GM12878 (cell line): ENCODE data around the gene CLECL1. TPM values are rescaled to one million over a fixed set of nuclear protein-coding genes. Genes with fewer than 3 reads are reported as not detected.
A peak's percentile ranks its signal among the peaks of the same experiment; 100 is the strongest.

Experiments
- ATAC-seq: fragments of 200-7000 bp; cut with Tn5 transposase; 3 replicates; pipeline ENCODE4 v1.9.1; 2020; ENCODE audit warnings: mild to moderate bottlenecking, moderate library complexity
- BruUV-seq: library from RNA; stranded (reverse); fragments of 400-500 nt; replicated peaks from 2 replicates; lab custom pipeline; 2021; lab: Mats Ljungman, UMichigan
- CTCF ChIA-PET: fragments of 300-600 bp; sonication (Branson Sonifier 250); formaldehyde crosslinking; extraction: SDS; loops from one replicate; lab custom pipeline; 2021; ENCODE audit warnings: inconsistent platforms; lab: Yijun Ruan, JAX
- POLR2A ChIA-PET: fragments of 350-600 bp; formaldehyde crosslinking; extraction: SDS; loops from one replicate; lab custom pipeline; 2021; ENCODE audit warnings: inconsistent platforms; lab: Charles Lee
- RAD21 ChIA-PET: fragments of 300-600 bp; sonication (Branson Sonifier 250); formaldehyde crosslinking; loops from one replicate; lab custom pipeline; 2023; ENCODE audit warnings: antibody characterized with exemption; ENCODE audit not compliant: unreplicated experiment; lab: Charles Lee
- SMC1A ChIA-PET: fragments of 300-600 bp; sonication (Branson Sonifier 250); formaldehyde crosslinking; loops from one replicate; lab custom pipeline; 2023; ENCODE audit not compliant: unreplicated experiment, uncharacterized antibody; lab: Charles Lee
- DNase-seq: peaks from one replicate; pipeline ENCODE4 v3.0.0-alpha.2; 2011; ENCODE audit warnings: low read depth, low spot score
- FAIRE-seq: peaks from 3 replicates; lab custom pipeline; 2011; peaks lifted over from hg19 to GRCh38; lab: Jason Lieb, UNC
- H2AFZ ChIP-seq: 2 replicates; pipeline ENCODE4 v1.6.0; 2011; ENCODE audit warnings: low read depth, low read length, control low read depth; ENCODE audit not compliant: control insufficient read depth
- H3K27ac ChIP-seq: 2 replicates; pipeline ENCODE4 v1.5.1; 2011; ENCODE audit warnings: control low read depth; ENCODE audit not compliant: control insufficient read depth, insufficient read depth
- H3K27me3 ChIP-seq, 2 experiments: replicated peaks in 1 of 2; 2 replicates each; pipeline versions ENCODE4 v1.6.0 to v1.6.1; 2011; ENCODE audit warnings: low read length in 1 of 2; ENCODE audit not compliant: control insufficient read depth in 2 of 2, insufficient read depth in 2 of 2
- H3K36me3 ChIP-seq, 2 experiments: 2 replicates each; pipeline ENCODE4 v1.5.1; 2011; ENCODE audit warnings: low read length in 1 of 2; ENCODE audit not compliant: control insufficient read depth in 2 of 2, insufficient read depth in 2 of 2
- H3K4me1 ChIP-seq: 2 replicates; pipeline ENCODE4 v1.6.1; 2011; ENCODE audit warnings: mild to moderate bottlenecking, low read length, moderate library complexity, mixed read lengths; ENCODE audit not compliant: control insufficient read depth, insufficient read depth
- H3K4me2 ChIP-seq: 2 replicates; pipeline ENCODE4 v1.6.0; 2011; ENCODE audit warnings: control low read depth; ENCODE audit not compliant: control insufficient read depth, insufficient read depth
- H3K4me3 ChIP-seq: fragments of 200-600 bp; sonication (generic); 2 replicates; pipeline ENCODE4 v1.5.1; 2016
- H3K79me2 ChIP-seq: 2 replicates; pipeline ENCODE4 v1.6.0; 2011; ENCODE audit warnings: low read length; ENCODE audit not compliant: control insufficient read depth, insufficient read depth
- H3K9ac ChIP-seq: 2 replicates; pipeline ENCODE4 v1.8.0; 2011; ENCODE audit warnings: low read length, control low read depth, mixed read lengths; ENCODE audit not compliant: control insufficient read depth, insufficient read depth
- H3K9me3 ChIP-seq: replicated peaks from 3 replicates; pipeline ENCODE4 v1.5.1; 2011; ENCODE audit warnings: mild to moderate bottlenecking, low read length; ENCODE audit not compliant: control insufficient read depth, insufficient read depth
- H4K20me1 ChIP-seq: 2 replicates; pipeline ENCODE4 v1.6.0; 2011; ENCODE audit not compliant: control insufficient read depth, insufficient read depth
- BACH1 ChIP-seq: fragments of 450-650 bp; IDR thresholded peaks from 2 replicates; pipeline ENCODE4 v1.6.1; 2017; ENCODE audit warnings: mild to moderate bottlenecking, borderline replicate concordance
- MEF2B ChIP-seq: fragments of 450-650 bp; IDR thresholded peaks from 2 replicates; pipeline ENCODE4 v1.6.1; 2018; ENCODE audit warnings: mild to moderate bottlenecking, moderate library complexity; ENCODE audit not compliant: partially characterized antibody, poor library complexity, severe bottlenecking
- MXI1 ChIP-seq: fragments of 150-350 bp; IDR thresholded peaks from 2 replicates; pipeline ENCODE4 v1.6.1; 2011; ENCODE audit warnings: low read depth, mild to moderate bottlenecking, inconsistent platforms, low read length, improper control_type of control experiment
- POLR2AphosphoS2 ChIP-seq: IDR thresholded peaks from 2 replicates; pipeline ENCODE4 v1.6.1; 2011; ENCODE audit warnings: low read depth, mild to moderate bottlenecking, low read length, improper control_type of control experiment, moderate library complexity
- POLR2AphosphoS5 ChIP-seq: IDR thresholded peaks from 2 replicates; pipeline ENCODE4 v1.6.1; 2011; ENCODE audit warnings: mild to moderate bottlenecking, low read length, inconsistent platforms
- RB1 ChIP-seq: fragments of 450-650 bp; formaldehyde crosslinking; IDR thresholded peaks from 2 replicates; pipeline ENCODE4 v1.6.1; 2017; ENCODE audit warnings: mild to moderate bottlenecking, borderline replicate concordance
- RUNX3 ChIP-seq: IDR thresholded peaks from 2 replicates; pipeline ENCODE4 v1.6.1; 2012; ENCODE audit warnings: low read length, inconsistent platforms
- SMAD1 ChIP-seq: fragments of 450-650 bp; IDR thresholded peaks from 2 replicates; pipeline ENCODE4 v1.6.1; 2018; ENCODE audit warnings: mild to moderate bottlenecking, low read depth; ENCODE audit not compliant: partially characterized antibody
- YY1 ChIP-seq: IDR thresholded peaks from 2 replicates; pipeline ENCODE4 v1.6.1; 2011; ENCODE audit warnings: low read depth, mild to moderate bottlenecking, low read length
- WGBS: methylation state at CpG from one replicate; pipeline ENCODE4 v1.1.6; 2016; ENCODE audit warnings: low lambda C conversion rate; ENCODE audit not compliant: insufficient replicate concordance, insufficient coverage; ENCODE audit errors: missing lambda C conversion rate; 5-methylcytosine and 5-hydroxymethylcytosine counted together
- in situ Hi-C: fragments of 300-500 bp; cut with MboI; formaldehyde crosslinking; loops from 9 replicates; pipeline ENCODE4 v1.14.3; 2018; ENCODE audit warnings: mixed read lengths
- intact Hi-C: fragments of 100-400 bp; cut with micrococcal nuclease; formaldehyde crosslinking; loops from one replicate; pipeline ENCODE4 v1.14.2; 2022; ENCODE audit not compliant: unreplicated experiment
- polyA plus RNA-seq, 11 experiments: library from polyadenylated mRNA; depleted of rRNA in 4 of 11; unstranded in 6 of 11; stranded (reverse) in 5 of 11; fragments of >200 nt; fragmentation: Nextera tagmentation in 4 of 11; fragmentation: Illumina TruSeq in 1 of 11; extraction: Ambion mirVana in 4 of 11; extraction: Trizol in 1 of 11; gene quantifications; 1 replicate in 1 of 11; 2 replicates in 10 of 11; pipeline versions ENCODE4 v1.2.1 to v1.2.3, GENCODE V29; 2011 to 2016; ENCODE audit warnings: inconsistent platforms in 2 of 11, missing spikeins in 2 of 11, low read depth in 1 of 11
- total RNA-seq, 4 experiments: library from RNA; depleted of rRNA in 3 of 4; stranded (reverse); fragments of >200 nt in 3 of 4; fragmentation: Illumina TruSeq in 1 of 4; extraction: Trizol in 1 of 4; gene quantifications; 2 replicates each; pipeline versions ENCODE4 v1.2.1 to v1.2.3, GENCODE V29; 2013 to 2021
- TF ChIP-seq, protein P1 (sequence below): fragments of 450-650 bp; IDR thresholded peaks from 2 replicates; pipeline ENCODE4 v1.6.1; 2016; ENCODE audit warnings: mild to moderate bottlenecking
- TF ChIP-seq, protein P2 (sequence below): fragments of 450-650 bp; IDR thresholded peaks from 2 replicates; pipeline ENCODE4 v1.6.1; 2017; ENCODE audit warnings: mild to moderate bottlenecking, moderate library complexity

Gene CLECL1
- total and polyA plus RNA-seq, 10 of the 15 experiments (the other 5 are each of a cell fraction or from before 2014, with no cell fraction given): 4.6 to 56.5 (median 46.4) TPM

DNA sequence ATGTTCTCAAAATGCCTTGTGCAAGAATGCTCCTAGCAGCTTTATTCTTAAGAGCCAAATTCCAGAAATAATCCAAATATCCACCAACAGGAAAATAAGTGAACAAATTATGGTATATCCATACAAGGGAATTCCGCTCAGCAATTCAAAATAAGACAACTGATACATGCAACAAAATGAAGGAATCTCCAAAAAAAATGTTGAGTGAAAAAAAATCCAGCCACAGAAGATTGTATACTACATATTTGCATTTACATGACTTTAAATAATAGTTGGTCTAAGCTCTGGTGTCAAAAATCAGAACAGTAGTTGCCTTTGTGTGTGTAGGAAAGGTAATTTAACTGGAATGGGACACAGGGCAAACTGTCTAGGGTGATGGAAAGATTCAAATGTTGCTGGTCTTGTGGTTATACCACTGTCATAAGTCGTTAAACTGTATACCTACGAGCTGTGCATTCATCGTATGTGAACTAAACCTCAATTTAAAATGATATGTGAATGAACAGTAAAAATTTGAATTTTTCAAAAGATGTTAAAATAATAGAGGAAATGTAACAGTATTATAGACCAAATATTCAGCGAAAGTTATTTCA lies 24.6 kb upstream of the CLECL1 start:
- TF ChIP-seq RB1 (no peak), BACH1 (peak; percentile 16; the same call in 1 of the 2 replicates), SMAD1 (peak; percentile 23), YY1 (no peak), POLR2AphosphoS2 (peak; percentile 67), RUNX3 (peak; percentile 47; the same call in 1 of the 2 replicates), MXI1 (0 out of 2 replicates have a peak, but pooled peaks have one; percentile 16), POLR2AphosphoS5 (peak; percentile 82; the same call in 1 of the 2 replicates), MEF2B (no peak)
- TF ChIP-seq, protein P1, sequence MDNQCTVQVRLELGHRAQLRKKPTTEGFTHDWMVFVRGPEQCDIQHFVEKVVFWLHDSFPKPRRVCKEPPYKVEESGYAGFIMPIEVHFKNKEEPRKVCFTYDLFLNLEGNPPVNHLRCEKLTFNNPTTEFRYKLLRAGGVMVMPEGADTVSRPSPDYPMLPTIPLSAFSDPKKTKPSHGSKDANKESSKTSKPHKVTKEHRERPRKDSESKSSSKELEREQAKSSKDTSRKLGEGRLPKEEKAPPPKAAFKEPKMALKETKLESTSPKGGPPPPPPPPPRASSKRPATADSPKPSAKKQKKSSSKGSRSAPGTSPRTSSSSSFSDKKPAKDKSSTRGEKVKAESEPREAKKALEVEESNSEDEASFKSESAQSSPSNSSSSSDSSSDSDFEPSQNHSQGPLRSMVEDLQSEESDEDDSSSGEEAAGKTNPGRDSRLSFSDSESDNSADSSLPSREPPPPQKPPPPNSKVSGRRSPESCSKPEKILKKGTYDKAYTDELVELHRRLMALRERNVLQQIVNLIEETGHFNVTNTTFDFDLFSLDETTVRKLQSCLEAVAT: peak; percentile 38
- TF ChIP-seq, protein P2, sequence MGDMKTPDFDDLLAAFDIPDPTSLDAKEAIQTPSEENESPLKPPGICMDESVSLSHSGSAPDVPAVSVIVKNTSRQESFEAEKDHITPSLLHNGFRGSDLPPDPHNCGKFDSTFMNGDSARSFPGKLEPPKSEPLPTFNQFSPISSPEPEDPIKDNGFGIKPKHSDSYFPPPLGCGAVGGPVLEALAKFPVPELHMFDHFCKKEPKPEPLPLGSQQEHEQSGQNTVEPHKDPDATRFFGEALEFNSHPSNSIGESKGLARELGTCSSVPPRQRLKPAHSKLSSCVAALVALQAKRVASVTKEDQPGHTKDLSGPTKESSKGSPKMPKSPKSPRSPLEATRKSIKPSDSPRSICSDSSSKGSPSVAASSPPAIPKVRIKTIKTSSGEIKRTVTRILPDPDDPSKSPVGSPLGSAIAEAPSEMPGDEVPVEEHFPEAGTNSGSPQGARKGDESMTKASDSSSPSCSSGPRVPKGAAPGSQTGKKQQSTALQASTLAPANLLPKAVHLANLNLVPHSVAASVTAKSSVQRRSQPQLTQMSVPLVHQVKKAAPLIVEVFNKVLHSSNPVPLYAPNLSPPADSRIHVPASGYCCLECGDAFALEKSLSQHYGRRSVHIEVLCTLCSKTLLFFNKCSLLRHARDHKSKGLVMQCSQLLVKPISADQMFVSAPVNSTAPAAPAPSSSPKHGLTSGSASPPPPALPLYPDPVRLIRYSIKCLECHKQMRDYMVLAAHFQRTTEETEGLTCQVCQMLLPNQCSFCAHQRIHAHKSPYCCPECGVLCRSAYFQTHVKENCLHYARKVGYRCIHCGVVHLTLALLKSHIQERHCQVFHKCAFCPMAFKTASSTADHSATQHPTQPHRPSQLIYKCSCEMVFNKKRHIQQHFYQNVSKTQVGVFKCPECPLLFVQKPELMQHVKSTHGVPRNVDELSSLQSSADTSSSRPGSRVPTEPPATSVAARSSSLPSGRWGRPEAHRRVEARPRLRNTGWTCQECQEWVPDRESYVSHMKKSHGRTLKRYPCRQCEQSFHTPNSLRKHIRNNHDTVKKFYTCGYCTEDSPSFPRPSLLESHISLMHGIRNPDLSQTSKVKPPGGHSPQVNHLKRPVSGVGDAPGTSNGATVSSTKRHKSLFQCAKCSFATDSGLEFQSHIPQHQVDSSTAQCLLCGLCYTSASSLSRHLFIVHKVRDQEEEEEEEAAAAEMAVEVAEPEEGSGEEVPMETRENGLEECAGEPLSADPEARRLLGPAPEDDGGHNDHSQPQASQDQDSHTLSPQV: no peak
- H3K79me2 ChIP-seq: peaks cover 41% of the 10 kb centered on the region
- in situ Hi-C loops (no loop called here), intact Hi-C loops (no loop called here)
- DNase-seq (no peak), ATAC-seq (peak; percentile 5), FAIRE-seq (peak; percentile 31)
- peak overlapping the region; percentile 87 for H3K4me3 ChIP-seq
- ChIA-PET CTCF (interaction anchor here (0.5 to 19.3 kb wide), 7 partner anchors 8 to 1794 kb away, joined by 3 to 835 read pairs (median 12); no protein-coding TSS in a partner anchor), POLR2A (interaction anchor here (1.3 to 3.0 kb wide), 3 partner anchors 11 to 40 kb away, joined by 3 to 18 read pairs (median 4); no protein-coding TSS in a partner anchor), SMC1A (interaction anchor here (1.6 to 22.8 kb wide), 7 partner anchors 8 to 373 kb away, joined by 4 to 814 read pairs (median 13); partner anchors contain the start of gene CLEC7A), RAD21 (interaction anchor here (1.0 to 17.5 kb wide), 5 partner anchors 11 to 403 kb away, joined by 3 to 577 read pairs (median 9); no protein-coding TSS in a partner anchor)
- no TSS peak for BruUV-seq
- no peaks in the 10 kb centered on the region; the same call in 2 of the 3 replicates for H3K9me3 ChIP-seq
- H3K4me2 ChIP-seq: peak overlapping the region; percentile 86
- peak overlapping the region; percentile 36; the same call in 1 of the 2 replicates for H3K27ac ChIP-seq
- H2AFZ ChIP-seq: no peak overlapping the region; the same call in 1 of the 2 replicates
- H4K20me1 ChIP-seq: no peaks in the 10 kb centered on the region
- no peaks in the 10 kb centered on the region for H3K27me3 ChIP-seq
- peaks cover 0 to 14% of the 10 kb centered on the region in 2 experiments; a peak in 3 of 4 replicates for H3K36me3 ChIP-seq
- 10% methylated on average over 5 of the region's 5 CpGs for WGBS
- peaks cover 2% of the 10 kb centered on the region; the same call in 1 of the 2 replicates for H3K4me1 ChIP-seq
- peak overlapping the region; percentile 76; the same call in 1 of the 2 replicates for H3K9ac ChIP-seq
